ENCODE results near the gene MGST1.

MGST1 gene

GRCh38 chr12:16307856-16308475 lies 39.5 kb upstream of the MGST1 start:
- Histone ChIP-seq H3K79me2 (ENCODE audit: control insufficient read depth, insufficient read depth, low read length) (no peaks in the 10 kb centered on the region), H2BK120ac (ENCODE audit: low read depth, low read length) (no peak overlapping the region), H3K4me1 (ENCODE audit: control insufficient read depth, low read depth, low read length) (no peaks in the 10 kb centered on the region), H3K4ac (ENCODE audit: low read depth, low read length) (no peak overlapping the region), H3K18ac (ENCODE audit: low read length) (no peak overlapping the region), H3K4me2 (ENCODE audit: low read length) (no peak overlapping the region), H3K27me3 (ENCODE audit: insufficient read depth, low read length, poor library complexity) (no peaks in the 10 kb centered on the region), H3K36me3 (ENCODE audit: control insufficient read depth, insufficient read depth, low read length) (no peaks in the 10 kb centered on the region), H3K9ac (ENCODE audit: low read length) (no peak overlapping the region), H4K8ac (ENCODE audit: low read depth, low read length) (no peak overlapping the region), H3K27ac (ENCODE audit: low read depth, low read length) (no peak overlapping the region), H2BK15ac (replicated peaks; ENCODE audit: low read depth) (no peak overlapping the region), H2BK5ac (ENCODE audit: low read length) (no peak overlapping the region), H4K5ac (ENCODE audit: low read length) (no peak overlapping the region), H3K56ac (ENCODE audit: low read length) (no peak overlapping the region), H3K79me1 (ENCODE audit: low read length) (no peaks in the 10 kb centered on the region), H2AK5ac (ENCODE audit: low read length) (no peak overlapping the region), H3K4me3 (ENCODE audit: low read length) (no peak overlapping the region), H3K23ac (ENCODE audit: low read length) (no peak overlapping the region)
- no CpG with 5 or more reads among the region's 3 CpGs for WGBS (ENCODE audit: extremely low coverage, insufficient coverage, low lambda C conversion rate)
- no peak for DNase-seq

- H3K23ac ChIP-seq (ENCODE audit: low read length): no peak overlapping the region
- H3K36me3 ChIP-seq (ENCODE audit: control insufficient read depth, insufficient read depth, low read length): no peaks in the 10 kb centered on the region
- H3K79me2 ChIP-seq (ENCODE audit: control insufficient read depth, insufficient read depth, low read length): no peaks in the 10 kb centered on the region
- no peak overlapping the region for H3K18ac ChIP-seq (ENCODE audit: low read length)
- H3K4me2 ChIP-seq (ENCODE audit: low read length): no peak overlapping the region
- no peaks in the 10 kb centered on the region for H3K27me3 ChIP-seq (ENCODE audit: insufficient read depth, low read length, poor library complexity)
- DNase-seq: no peak
- no peak overlapping the region for H3K9ac ChIP-seq (ENCODE audit: low read length)
- H3K4ac ChIP-seq (ENCODE audit: low read depth, low read length): no peak overlapping the region
- H3K79me1 ChIP-seq (ENCODE audit: low read length): no peaks in the 10 kb centered on the region
- no peak overlapping the region for H2BK5ac ChIP-seq (ENCODE audit: low read length)
- H3K27ac ChIP-seq (ENCODE audit: low read depth, low read length): no peak overlapping the region
- no peak overlapping the region for H4K8ac ChIP-seq (ENCODE audit: low read depth, low read length)
- no peaks in the 10 kb centered on the region for H3K4me1 ChIP-seq (ENCODE audit: control insufficient read depth, low read depth, low read length)
- H3K4me3 ChIP-seq (ENCODE audit: low read length): no peak overlapping the region
- no peak overlapping the region for H2AK5ac ChIP-seq (ENCODE audit: low read length)
- WGBS (ENCODE audit: extremely low coverage, insufficient coverage, low lambda C conversion rate): no CpG with 5 or more reads among the region's 1 CpG
- H4K5ac ChIP-seq (ENCODE audit: low read length): no peak overlapping the region
- no peak overlapping the region for H3K56ac ChIP-seq (ENCODE audit: low read length)
- H2BK120ac ChIP-seq (ENCODE audit: low read depth, low read length): no peak overlapping the region
- H2BK15ac ChIP-seq (replicated peaks; ENCODE audit: low read depth): no peak overlapping the region
Observed at GRCh38 chr12:16310934-16311333, 36.5 kb upstream of the MGST1 start.

GRCh38 chr12:16323010-16323409 lies 24.4 kb upstream of the MGST1 start:
- Histone ChIP-seq H3K4me1 (ENCODE audit: control insufficient read depth, low read depth, low read length) (no peaks in the 10 kb centered on the region), H2AK5ac (ENCODE audit: low read length) (no peak overlapping the region), H3K9ac (ENCODE audit: low read length) (no peak overlapping the region), H3K27me3 (ENCODE audit: insufficient read depth, low read length, poor library complexity) (no peaks in the 10 kb centered on the region), H4K5ac (ENCODE audit: low read length) (no peak overlapping the region), H3K4me2 (ENCODE audit: low read length) (no peak overlapping the region), H3K27ac (ENCODE audit: low read depth, low read length) (no peak overlapping the region), H3K79me2 (ENCODE audit: control insufficient read depth, insufficient read depth, low read length) (no peaks in the 10 kb centered on the region), H3K56ac (ENCODE audit: low read length) (no peak overlapping the region), H3K4me3 (ENCODE audit: low read length) (no peak overlapping the region), H4K8ac (ENCODE audit: low read depth, low read length) (no peak overlapping the region), H3K18ac (ENCODE audit: low read length) (no peak overlapping the region), H2BK120ac (ENCODE audit: low read depth, low read length) (no peak overlapping the region), H3K79me1 (ENCODE audit: low read length) (no peaks in the 10 kb centered on the region), H2BK15ac (replicated peaks; ENCODE audit: low read depth) (no peak overlapping the region), H3K36me3 (ENCODE audit: control insufficient read depth, insufficient read depth, low read length) (no peaks in the 10 kb centered on the region), H3K4ac (ENCODE audit: low read depth, low read length) (no peak overlapping the region), H3K23ac (ENCODE audit: low read length) (no peak overlapping the region), H2BK5ac (ENCODE audit: low read length) (no peak overlapping the region)
- no peak for DNase-seq
- 100% methylated on average over 1 of the region's 1 CpG for WGBS (ENCODE audit: extremely low coverage, insufficient coverage, low lambda C conversion rate)

GRCh38 chr12:16323638-16324037 lies 23.8 kb upstream of the MGST1 start:
- Histone ChIP-seq H3K36me3 (ENCODE audit: control insufficient read depth, insufficient read depth, low read length) (no peaks in the 10 kb centered on the region), H2AK5ac (ENCODE audit: low read length) (no peak overlapping the region), H3K4ac (ENCODE audit: low read depth, low read length) (no peak overlapping the region), H3K18ac (ENCODE audit: low read length) (no peak overlapping the region), H3K4me1 (ENCODE audit: control insufficient read depth, low read depth, low read length) (no peaks in the 10 kb centered on the region), H3K9ac (ENCODE audit: low read length) (no peak overlapping the region), H3K23ac (ENCODE audit: low read length) (no peak overlapping the region), H2BK5ac (ENCODE audit: low read length) (no peak overlapping the region), H3K27ac (ENCODE audit: low read depth, low read length) (no peak overlapping the region), H2BK120ac (ENCODE audit: low read depth, low read length) (no peak overlapping the region), H4K8ac (ENCODE audit: low read depth, low read length) (no peak overlapping the region), H3K4me2 (ENCODE audit: low read length) (no peak overlapping the region), H3K79me2 (ENCODE audit: control insufficient read depth, insufficient read depth, low read length) (no peaks in the 10 kb centered on the region), H3K79me1 (ENCODE audit: low read length) (no peaks in the 10 kb centered on the region), H3K4me3 (ENCODE audit: low read length) (no peak overlapping the region), H3K27me3 (ENCODE audit: insufficient read depth, low read length, poor library complexity) (no peaks in the 10 kb centered on the region), H4K5ac (ENCODE audit: low read length) (no peak overlapping the region), H2BK15ac (replicated peaks; ENCODE audit: low read depth) (no peak overlapping the region), H3K56ac (ENCODE audit: low read length) (no peak overlapping the region)
- WGBS (ENCODE audit: extremely low coverage, insufficient coverage, low lambda C conversion rate): no CpG with 5 or more reads among the region's 2 CpGs
- no peak for DNase-seq

GRCh38 chr12:16324272-16324671 lies 23.2 kb upstream of the MGST1 start:
- Histone ChIP-seq H2BK120ac (ENCODE audit: low read depth, low read length) (no peak overlapping the region), H3K79me1 (ENCODE audit: low read length) (no peaks in the 10 kb centered on the region), H2BK5ac (ENCODE audit: low read length) (no peak overlapping the region), H3K36me3 (ENCODE audit: control insufficient read depth, insufficient read depth, low read length) (no peaks in the 10 kb centered on the region), H3K27me3 (ENCODE audit: insufficient read depth, low read length, poor library complexity) (no peaks in the 10 kb centered on the region), H3K23ac (ENCODE audit: low read length) (no peak overlapping the region), H3K4me2 (ENCODE audit: low read length) (no peak overlapping the region), H3K4me1 (ENCODE audit: control insufficient read depth, low read depth, low read length) (no peaks in the 10 kb centered on the region), H3K27ac (ENCODE audit: low read depth, low read length) (no peak overlapping the region), H3K79me2 (ENCODE audit: control insufficient read depth, insufficient read depth, low read length) (no peaks in the 10 kb centered on the region), H4K8ac (ENCODE audit: low read depth, low read length) (no peak overlapping the region), H3K4ac (ENCODE audit: low read depth, low read length) (no peak overlapping the region), H3K18ac (ENCODE audit: low read length) (no peak overlapping the region), H3K4me3 (ENCODE audit: low read length) (no peak overlapping the region), H2BK15ac (replicated peaks; ENCODE audit: low read depth) (no peak overlapping the region), H4K5ac (ENCODE audit: low read length) (no peak overlapping the region), H3K56ac (ENCODE audit: low read length) (no peak overlapping the region), H3K9ac (ENCODE audit: low read length) (no peak overlapping the region), H2AK5ac (ENCODE audit: low read length) (no peak overlapping the region)
- no peak for DNase-seq
- WGBS (ENCODE audit: extremely low coverage, insufficient coverage, low lambda C conversion rate): no CpG with 5 or more reads among the region's 5 CpGs

GRCh38 chr12:16324772-16325171 lies 22.7 kb upstream of the MGST1 start:
- Histone ChIP-seq H3K79me1 (ENCODE audit: low read length) (no peaks in the 10 kb centered on the region), H3K36me3 (ENCODE audit: control insufficient read depth, insufficient read depth, low read length) (no peaks in the 10 kb centered on the region), H3K4me2 (ENCODE audit: low read length) (no peak overlapping the region), H3K56ac (ENCODE audit: low read length) (no peak overlapping the region), H3K4ac (ENCODE audit: low read depth, low read length) (no peak overlapping the region), H3K27me3 (ENCODE audit: insufficient read depth, low read length, poor library complexity) (no peaks in the 10 kb centered on the region), H3K23ac (ENCODE audit: low read length) (no peak overlapping the region), H3K27ac (ENCODE audit: low read depth, low read length) (no peak overlapping the region), H2BK15ac (replicated peaks; ENCODE audit: low read depth) (no peak overlapping the region), H3K79me2 (ENCODE audit: control insufficient read depth, insufficient read depth, low read length) (no peaks in the 10 kb centered on the region), H4K8ac (ENCODE audit: low read depth, low read length) (no peak overlapping the region), H3K9ac (ENCODE audit: low read length) (no peak overlapping the region), H2BK5ac (ENCODE audit: low read length) (no peak overlapping the region), H3K18ac (ENCODE audit: low read length) (no peak overlapping the region), H3K4me3 (ENCODE audit: low read length) (no peak overlapping the region), H4K5ac (ENCODE audit: low read length) (no peak overlapping the region), H2BK120ac (ENCODE audit: low read depth, low read length) (no peak overlapping the region), H2AK5ac (ENCODE audit: low read length) (no peak overlapping the region), H3K4me1 (ENCODE audit: control insufficient read depth, low read depth, low read length) (no peaks in the 10 kb centered on the region)
- DNase-seq: no peak
- WGBS (ENCODE audit: extremely low coverage, insufficient coverage, low lambda C conversion rate): no CpG with 5 or more reads among the region's 3 CpGs

All from mesendoderm (in vitro differentiated cells).